SKM-1 (cell line): ENCODE data around the gene PPP1R7.

Source experiments
- DNase-seq: peaks from one replicate; lab custom pipeline; 2025; ENCODE audit not compliant: unreplicated experiment; lab: John Stamatoyannopoulos, UW

The PPP1R7 gene

GRCh38 chr2:241120440-241120839 lies 29.8 kb upstream of the PPP1R7 start:
- DNase-seq, result no peak

- no peak for DNase-seq
Observed at GRCh38 chr2:241121008-241121407, 29.3 kb upstream of the PPP1R7 start.

- no peak for DNase-seq
Observed at GRCh38 chr2:241122376-241123002, 27.8 kb upstream of the PPP1R7 start.

GRCh38 chr2:241123816-241124536 lies 26.3 kb upstream of the PPP1R7 start:
- no peak for DNase-seq

GRCh38 chr2:241125626-241126025 lies 24.6 kb upstream of the PPP1R7 start:
- DNase-seq, result no peak

GRCh38 chr2:241126201-241126611 lies 24.1 kb upstream of the PPP1R7 start:
- DNase-seq, result no peak

GRCh38 chr2:241126771-241127202 lies 23.5 kb upstream of the PPP1R7 start:
- DNase-seq, result no peak

GRCh38 chr2:241128266-241128665 lies 22.0 kb upstream of the PPP1R7 start:
- DNase-seq, result no peak

GRCh38 chr2:241129086-241129871 lies 21.0 kb upstream of the PPP1R7 start:
- DNase-seq, result no peak

- DNase-seq, result no peak
Observed at GRCh38 chr2:241130316-241130715, 20.0 kb upstream of the PPP1R7 start.

- no peak for DNase-seq
Observed at GRCh38 chr2:241131531-241131930, 18.7 kb upstream of the PPP1R7 start.

GRCh38 chr2:241132538-241133435 lies 17.5 kb upstream of the PPP1R7 start:
- no peak for DNase-seq

GRCh38 chr2:241133436-241133820 lies 16.8 kb upstream of the PPP1R7 start:
- DNase-seq, result no peak

GRCh38 chr2:241134711-241135110 lies 15.6 kb upstream of the PPP1R7 start:
- no peak for DNase-seq

GRCh38 chr2:241135737-241136136 lies 14.5 kb upstream of the PPP1R7 start:
- DNase-seq, result no peak

- DNase-seq, result no peak
Observed at GRCh38 chr2:241136191-241136590, 14.1 kb upstream of the PPP1R7 start.

GRCh38 chr2:241136661-241137260 lies 13.5 kb upstream of the PPP1R7 start:
- DNase-seq, result no peak

GRCh38 chr2:241137276-241138190 lies 12.7 kb upstream of the PPP1R7 start:
- DNase-seq, result no peak

- DNase-seq, result no peak
Observed at GRCh38 chr2:241138471-241138870, 11.8 kb upstream of the PPP1R7 start.
